DND-41 (cell line): ENCODE measurements around the gene MADCAM1.
A peak's percentile ranks its signal among the peaks of the same experiment; 100 is the strongest.

Experiments used
- ATAC-seq: fragments of 200-7000 bp; cut with Tn5 transposase; 3 replicates; pipeline ENCODE4 v1.9.1; 2021; ENCODE audit warnings: low read depth; ENCODE audit not compliant: insufficient read depth
- DNase-seq: peaks from one replicate; pipeline ENCODE4 v3.0.0-alpha.2; 2020
- H2AFZ ChIP-seq: 2 replicates; pipeline ENCODE4 v1.6.0; 2012; ENCODE audit warnings: low read depth, low read length
- H3K27ac ChIP-seq: 2 replicates; pipeline ENCODE4 v1.5.1; 2012; ENCODE audit warnings: low read length, inconsistent platforms
- H3K27me3 ChIP-seq: fragments of 200-600 bp; sonication (generic); 2 replicates; pipeline ENCODE4 v1.6.0; 2012; ENCODE audit warnings: low read length, mild to moderate bottlenecking, inconsistent platforms; ENCODE audit not compliant: insufficient read depth, poor library complexity
- H3K36me3 ChIP-seq: 2 replicates; pipeline ENCODE4 v1.5.1; 2012; ENCODE audit warnings: low read length, inconsistent platforms; ENCODE audit not compliant: insufficient read depth
- H3K4me1 ChIP-seq: 2 replicates; pipeline ENCODE4 v1.5.1; 2012; ENCODE audit warnings: mild to moderate bottlenecking, low read length; ENCODE audit not compliant: insufficient read depth
- H3K4me2 ChIP-seq: 2 replicates; pipeline ENCODE4 v1.6.0; 2012; ENCODE audit warnings: mild to moderate bottlenecking, moderate library complexity, low read length, inconsistent platforms; ENCODE audit not compliant: insufficient read depth
- H3K4me3 ChIP-seq, 2 experiments: fragments of 200-600 bp in 1 of 2; shearing (Covaris generic) in 1 of 2; 2 replicates each; pipeline ENCODE4 v1.5.1; 2012 to 2016; ENCODE audit warnings: inconsistent platforms in 2 of 2, low read length in 2 of 2, mild to moderate bottlenecking in 2 of 2, low read depth in 1 of 2, moderate library complexity in 1 of 2
- H3K79me2 ChIP-seq: 2 replicates; pipeline ENCODE4 v1.6.0; 2012; ENCODE audit warnings: low read length, inconsistent platforms; ENCODE audit not compliant: insufficient read depth
- H3K9ac ChIP-seq: 2 replicates; pipeline ENCODE4 v1.6.0; 2012; ENCODE audit warnings: low read depth, mild to moderate bottlenecking, inconsistent platforms, low read length, moderate library complexity
- H3K9me3 ChIP-seq: 2 replicates; pipeline ENCODE4 v1.5.1; 2012; ENCODE audit warnings: low read length, moderate library complexity, mild to moderate bottlenecking, inconsistent platforms; ENCODE audit not compliant: insufficient read depth, severe bottlenecking
- H4K20me1 ChIP-seq: 2 replicates; pipeline ENCODE4 v1.6.0; 2012; ENCODE audit warnings: low read length; ENCODE audit not compliant: insufficient read depth
- EZH2 ChIP-seq: IDR thresholded peaks from 3 replicates; pipeline ENCODE4 v1.6.1; 2012; ENCODE audit warnings: borderline replicate concordance, low read depth, mild to moderate bottlenecking, moderate library complexity, low read length, inconsistent platforms; ENCODE audit not compliant: severe bottlenecking
- TF ChIP-seq, protein P1 (sequence below): IDR thresholded peaks from 2 replicates; pipeline ENCODE4 v1.5.1; 2012; ENCODE audit warnings: borderline replicate concordance, low read length, moderate library complexity, mild to moderate bottlenecking; ENCODE audit not compliant: poor library complexity, severe bottlenecking; ENCODE audit errors: extremely low read depth

MADCAM1 gene

DNA sequence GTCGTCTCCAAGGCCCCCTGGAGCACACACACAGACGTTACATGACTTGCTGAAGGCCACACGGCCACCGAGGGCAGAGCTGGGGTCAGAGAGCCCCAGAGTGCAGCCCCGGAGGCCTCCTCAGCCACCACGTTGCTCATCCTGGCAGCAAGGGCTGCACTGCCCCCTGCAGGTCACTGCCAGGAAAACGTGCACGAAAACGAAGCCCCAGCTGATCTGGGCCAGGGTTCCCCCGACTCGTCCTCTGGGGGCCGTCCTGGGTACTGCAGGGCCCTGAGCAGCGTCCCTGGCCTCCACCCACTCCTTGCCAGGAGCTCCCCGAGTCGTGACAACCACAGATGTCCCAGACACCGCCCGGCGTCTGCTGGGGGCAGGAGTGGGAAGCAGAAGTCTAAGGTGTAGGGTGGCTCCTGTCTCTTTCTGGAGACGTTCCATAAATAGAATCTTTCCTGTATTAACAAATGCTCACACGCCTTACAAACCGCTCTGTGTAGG is 14.4 kb downstream of the MADCAM1 start:
- Histone ChIP-seq H3K27me3 (no peaks in the 10 kb centered on the region), H3K9ac (peak overlapping the region; percentile 51), H3K36me3 (peaks cover 18% of the 10 kb centered on the region), H3K4me3 (peak overlapping the region in 1 of 2 experiments; percentile 46; a peak in 2 of 4 replicates), H3K4me2 (peak overlapping the region; percentile 85), H3K9me3 (no peaks in the 10 kb centered on the region), H2AFZ (peak overlapping the region; percentile 61), H3K79me2 (peaks cover 20% of the 10 kb centered on the region), H4K20me1 (peaks cover 30% of the 10 kb centered on the region), H3K4me1 (peaks cover 59% of the 10 kb centered on the region), H3K27ac (peak overlapping the region; percentile 72)
- no peak for TF ChIP-seq EZH2
- TF ChIP-seq, protein P1, sequence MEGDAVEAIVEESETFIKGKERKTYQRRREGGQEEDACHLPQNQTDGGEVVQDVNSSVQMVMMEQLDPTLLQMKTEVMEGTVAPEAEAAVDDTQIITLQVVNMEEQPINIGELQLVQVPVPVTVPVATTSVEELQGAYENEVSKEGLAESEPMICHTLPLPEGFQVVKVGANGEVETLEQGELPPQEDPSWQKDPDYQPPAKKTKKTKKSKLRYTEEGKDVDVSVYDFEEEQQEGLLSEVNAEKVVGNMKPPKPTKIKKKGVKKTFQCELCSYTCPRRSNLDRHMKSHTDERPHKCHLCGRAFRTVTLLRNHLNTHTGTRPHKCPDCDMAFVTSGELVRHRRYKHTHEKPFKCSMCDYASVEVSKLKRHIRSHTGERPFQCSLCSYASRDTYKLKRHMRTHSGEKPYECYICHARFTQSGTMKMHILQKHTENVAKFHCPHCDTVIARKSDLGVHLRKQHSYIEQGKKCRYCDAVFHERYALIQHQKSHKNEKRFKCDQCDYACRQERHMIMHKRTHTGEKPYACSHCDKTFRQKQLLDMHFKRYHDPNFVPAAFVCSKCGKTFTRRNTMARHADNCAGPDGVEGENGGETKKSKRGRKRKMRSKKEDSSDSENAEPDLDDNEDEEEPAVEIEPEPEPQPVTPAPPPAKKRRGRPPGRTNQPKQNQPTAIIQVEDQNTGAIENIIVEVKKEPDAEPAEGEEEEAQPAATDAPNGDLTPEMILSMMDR, result peak; percentile 100
- DNase-seq (peak; percentile 94), ATAC-seq (peak; percentile 43)

DNA sequence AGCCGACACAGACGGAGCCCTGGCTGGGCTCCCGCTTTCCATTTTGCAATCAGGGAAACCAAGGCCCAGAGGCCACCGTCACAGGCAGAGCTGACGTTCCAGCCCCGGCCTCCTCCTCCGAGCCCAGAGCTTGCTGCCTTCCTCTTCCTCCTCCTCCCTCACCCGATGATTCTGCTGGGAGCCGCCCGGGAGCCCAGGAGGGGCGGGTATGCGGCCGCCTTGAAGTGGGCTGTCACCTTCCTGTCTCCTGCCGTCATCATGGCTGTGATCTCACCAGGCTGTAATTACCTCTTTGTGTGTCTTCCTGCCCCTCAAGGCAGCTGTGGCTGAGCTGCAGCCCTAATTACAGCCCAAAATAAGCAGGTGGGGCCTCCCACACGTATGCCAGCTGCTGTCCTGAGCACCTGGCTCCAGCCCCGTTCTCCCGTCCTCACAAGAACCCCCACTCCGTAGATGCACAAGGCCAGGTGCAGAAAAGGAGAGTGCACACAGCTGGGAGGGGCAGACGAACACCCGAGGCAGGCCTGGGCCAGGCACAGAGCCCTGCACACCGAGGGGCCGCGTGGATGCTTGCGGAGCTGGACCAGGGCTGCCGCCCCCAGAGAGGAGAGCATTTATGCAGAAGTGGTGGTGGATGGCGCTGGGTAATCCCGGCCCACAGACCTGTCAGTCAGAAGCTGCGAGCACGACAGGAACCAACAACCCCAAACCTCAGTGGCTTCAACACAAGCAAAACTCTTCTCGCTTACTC is 15.0 kb downstream of the MADCAM1 start:
- H3K79me2 ChIP-seq, result peaks cover 20% of the 10 kb centered on the region
- H2AFZ ChIP-seq, result peak overlapping the region; percentile 61
- peak overlapping the region; percentile 85 for H3K4me2 ChIP-seq
- TF ChIP-seq, protein P1, result no peak
- no peak for TF ChIP-seq EZH2
- H3K27me3 ChIP-seq, result no peaks in the 10 kb centered on the region
- H4K20me1 ChIP-seq, result peaks cover 30% of the 10 kb centered on the region
- H3K4me3 ChIP-seq, result peak overlapping the region in 1 of 2 experiments; percentile 46; a peak in 2 of 4 replicates
- H3K36me3 ChIP-seq, result peaks cover 18% of the 10 kb centered on the region
- ATAC-seq, result peak; percentile 62
- H3K9ac ChIP-seq, result peak overlapping the region; percentile 51
- H3K4me1 ChIP-seq, result peaks cover 53% of the 10 kb centered on the region
- DNase-seq, result peak; percentile 96
- peak overlapping the region; percentile 81 for H3K27ac ChIP-seq
- no peaks in the 10 kb centered on the region for H3K9me3 ChIP-seq

DNA sequence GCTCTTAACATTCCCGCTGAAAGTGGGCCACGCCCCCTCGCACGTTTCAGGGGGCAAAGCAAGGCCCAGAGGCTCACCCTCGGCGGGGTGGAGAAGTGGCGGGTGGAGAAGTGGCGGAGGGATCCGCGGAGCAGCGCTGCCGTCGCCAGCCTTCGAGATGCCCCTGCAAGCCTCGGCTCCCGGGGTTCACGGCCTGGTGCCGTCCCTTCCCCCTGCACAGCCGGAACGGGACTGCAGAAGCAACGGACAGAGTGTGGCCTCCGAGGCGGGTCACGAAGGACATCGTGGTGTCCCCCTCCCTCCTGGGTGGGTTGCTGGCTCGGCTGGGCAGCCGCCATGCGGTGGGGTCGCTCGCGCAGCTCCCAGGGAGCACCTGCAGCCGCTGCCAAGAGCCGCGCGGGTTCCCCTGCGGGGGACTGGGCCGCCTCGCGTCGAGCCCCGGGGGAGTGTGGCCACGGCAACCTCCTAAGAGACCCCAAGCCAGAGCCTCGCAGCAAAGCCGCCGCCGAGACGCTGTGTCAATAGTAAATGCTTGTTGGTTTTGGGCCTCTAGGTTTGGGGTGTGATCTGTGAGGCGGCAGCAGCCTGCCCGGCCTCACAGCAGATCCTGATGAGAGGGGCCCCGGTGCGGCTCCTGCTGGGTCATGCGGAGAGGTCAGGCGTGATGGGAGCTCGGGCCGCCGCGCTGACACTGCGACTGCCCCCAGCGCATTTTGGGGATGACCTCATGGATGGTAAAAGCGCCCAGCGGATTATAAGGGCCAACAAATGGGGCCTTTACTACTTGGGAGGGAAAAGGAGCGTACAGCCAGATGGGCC is 16.5 kb downstream of the MADCAM1 start:
- no peak overlapping the region for H3K9ac ChIP-seq

More for the DNA sequence above, 16.5 kb downstream of the MADCAM1 start:
- Histone ChIP-seq H3K4me1 (peaks cover 49% of the 10 kb centered on the region), H2AFZ (no peak overlapping the region), H3K79me2 (peaks cover 20% of the 10 kb centered on the region), H3K27me3 (no peaks in the 10 kb centered on the region), H3K4me2 (no peak overlapping the region), H3K4me3 (no peak overlapping the region), H3K27ac (no peak overlapping the region), H3K36me3 (peaks cover 18% of the 10 kb centered on the region), H4K20me1 (peaks cover 30% of the 10 kb centered on the region), H3K9me3 (no peaks in the 10 kb centered on the region)
- DNase-seq (peak; percentile 25), ATAC-seq (no peak)
- TF ChIP-seq, protein P1, result no peak
- no peak for TF ChIP-seq EZH2
